GM18499 (cell line): ENCODE measurements around the gene MAP6D1.

ENCODE experiments used
- ATAC-seq: cut with Tn5 transposase; IDR thresholded peaks from one replicate; pipeline ENCODE4 v1.9.1; 2021; ENCODE audit warnings: moderate number of reproducible peaks; ENCODE audit not compliant: insufficient read depth, unreplicated experiment

MAP6D1 gene

DNA sequence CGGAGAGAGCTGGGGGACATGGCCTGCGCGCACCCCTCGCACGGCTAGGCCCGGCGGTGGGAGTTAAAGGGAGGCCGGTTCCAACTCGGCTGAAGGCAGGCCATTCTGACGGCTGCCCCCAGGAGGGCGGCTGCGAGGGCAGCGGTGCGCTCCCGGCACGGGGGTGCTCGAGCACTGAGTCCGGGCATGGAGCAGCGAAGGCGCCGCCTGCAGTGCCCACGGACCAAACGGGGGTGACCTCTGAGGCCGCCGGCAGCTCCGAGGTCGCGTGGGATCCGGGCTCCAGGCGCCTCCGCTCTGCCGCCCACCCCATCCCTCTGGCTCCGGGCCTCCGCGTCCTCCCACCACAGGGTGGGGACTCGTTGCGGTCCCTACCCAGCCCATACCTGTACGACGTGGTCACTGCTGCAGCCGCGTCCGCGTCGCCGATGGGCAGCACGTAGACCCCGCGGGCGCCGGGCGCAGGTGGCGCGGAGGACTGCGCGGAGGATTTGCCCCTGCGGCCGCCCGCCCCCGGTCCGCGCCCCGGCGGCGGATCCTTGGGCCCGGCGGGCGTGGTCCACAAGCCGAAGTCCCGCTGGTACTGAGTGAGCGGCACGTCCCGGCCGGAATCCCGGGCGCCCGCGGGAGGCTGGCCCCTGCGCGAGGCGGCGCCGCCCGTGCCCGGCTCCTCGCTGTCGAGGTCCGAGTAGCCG, 469 bp downstream of the MAP6D1 start:
- no peak for ATAC-seq

DNA sequence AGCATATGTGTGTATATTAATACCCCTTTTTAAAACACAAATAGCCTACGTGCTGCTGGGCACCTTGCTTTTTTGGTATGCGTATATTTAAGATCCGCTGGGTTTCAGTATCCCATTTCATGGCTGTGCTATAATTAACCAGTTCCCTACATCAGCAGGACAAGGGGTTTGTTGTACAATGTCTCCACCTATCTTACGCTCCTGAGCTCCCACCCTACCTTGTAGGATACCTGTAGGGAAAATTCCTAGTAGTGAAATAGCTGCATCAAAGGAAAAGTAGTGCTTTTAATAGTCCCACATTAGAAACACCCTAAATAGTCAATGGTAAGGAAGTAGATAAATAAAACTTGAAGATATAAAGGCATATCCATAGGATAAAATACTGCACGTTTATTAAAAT, 1.4 kb downstream of the MAP6D1 start:
- ATAC-seq: no peak

DNA sequence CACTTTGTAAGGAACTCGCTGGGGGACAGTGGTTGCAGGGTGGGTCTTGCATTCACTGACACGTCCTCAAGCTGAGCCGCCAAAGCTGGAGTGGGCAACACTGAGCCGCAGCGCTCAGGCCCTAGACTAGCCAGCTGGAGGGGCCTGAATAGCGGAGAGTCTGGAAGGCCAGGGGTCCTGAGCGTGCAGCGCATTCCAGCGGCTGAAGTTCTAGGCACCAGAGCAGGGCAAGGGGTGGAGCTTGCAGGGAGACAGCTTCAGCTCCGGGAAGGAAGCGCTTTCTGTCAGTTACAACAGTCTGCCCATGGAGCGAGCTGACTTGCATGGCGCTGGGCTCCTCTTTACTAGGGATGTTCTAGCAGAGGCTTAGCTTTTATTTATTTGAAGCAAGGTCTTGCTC, 2.7 kb downstream of the MAP6D1 start:
- no peak for ATAC-seq

DNA sequence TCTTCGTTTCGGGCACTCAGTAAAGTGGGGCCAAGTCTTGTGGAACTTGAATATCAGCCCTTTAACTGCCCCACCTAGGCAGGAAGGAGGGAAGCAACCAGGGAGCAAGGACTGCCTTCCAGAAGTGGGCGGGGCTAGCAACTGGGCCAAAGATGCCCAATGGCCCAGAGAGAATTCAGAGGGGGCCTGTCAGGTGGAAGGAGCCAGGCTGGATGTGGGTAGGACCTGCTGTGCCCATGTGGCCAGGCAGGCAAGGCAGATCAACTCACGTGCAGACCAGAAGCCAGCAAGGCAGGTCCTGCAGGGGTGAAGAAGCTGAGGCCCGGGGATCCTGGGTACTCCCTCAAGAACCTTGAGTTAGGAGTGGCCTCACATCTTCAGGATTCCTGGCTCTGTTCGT, 5.5 kb downstream of the MAP6D1 start:
- ATAC-seq: no peak

DNA sequence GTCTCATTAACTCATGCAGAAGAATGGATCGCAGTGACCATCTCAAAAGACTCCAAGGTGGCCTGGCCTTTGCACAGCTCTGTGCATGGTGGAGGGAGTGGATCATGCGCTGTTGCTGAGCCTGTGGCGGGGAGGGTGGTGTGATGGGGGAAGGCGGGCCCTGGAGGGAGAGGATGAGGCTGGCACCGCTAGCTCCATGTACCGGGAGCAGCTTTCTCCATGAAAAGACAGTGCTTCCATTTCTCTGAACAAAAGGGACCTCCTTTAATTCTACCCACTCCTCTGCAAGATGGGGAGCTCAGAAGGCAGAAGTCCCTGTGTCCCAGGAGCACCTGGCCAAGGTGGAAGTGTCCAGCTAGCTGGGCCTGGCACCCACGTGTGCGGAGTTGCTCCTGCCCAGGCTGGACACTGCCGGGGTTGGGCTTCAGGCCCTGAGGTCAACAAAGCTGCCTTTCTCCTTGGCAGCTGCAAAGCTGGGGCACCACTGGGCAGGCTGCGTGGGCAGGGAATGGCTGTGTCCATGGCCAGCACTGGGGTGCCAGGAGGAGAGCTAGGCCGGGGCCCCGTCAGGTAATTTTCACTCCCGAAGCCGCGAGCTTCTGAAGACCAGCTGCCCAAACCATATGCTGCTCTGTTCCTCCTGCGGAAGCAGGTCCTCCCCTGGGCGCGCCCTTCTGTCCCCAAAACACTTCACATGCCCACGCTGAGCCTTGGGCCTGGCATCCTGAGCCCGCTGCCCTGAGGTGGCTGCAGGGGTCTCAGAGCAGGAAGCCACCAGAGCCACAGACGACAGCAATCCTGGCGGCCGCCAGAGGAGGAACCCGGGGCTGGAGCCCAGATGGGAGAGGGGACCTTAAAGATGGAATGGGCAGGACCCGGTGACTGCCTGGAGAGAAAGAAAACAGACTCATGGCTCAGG, 6.4 kb downstream of the MAP6D1 start:
- no peak for ATAC-seq

DNA sequence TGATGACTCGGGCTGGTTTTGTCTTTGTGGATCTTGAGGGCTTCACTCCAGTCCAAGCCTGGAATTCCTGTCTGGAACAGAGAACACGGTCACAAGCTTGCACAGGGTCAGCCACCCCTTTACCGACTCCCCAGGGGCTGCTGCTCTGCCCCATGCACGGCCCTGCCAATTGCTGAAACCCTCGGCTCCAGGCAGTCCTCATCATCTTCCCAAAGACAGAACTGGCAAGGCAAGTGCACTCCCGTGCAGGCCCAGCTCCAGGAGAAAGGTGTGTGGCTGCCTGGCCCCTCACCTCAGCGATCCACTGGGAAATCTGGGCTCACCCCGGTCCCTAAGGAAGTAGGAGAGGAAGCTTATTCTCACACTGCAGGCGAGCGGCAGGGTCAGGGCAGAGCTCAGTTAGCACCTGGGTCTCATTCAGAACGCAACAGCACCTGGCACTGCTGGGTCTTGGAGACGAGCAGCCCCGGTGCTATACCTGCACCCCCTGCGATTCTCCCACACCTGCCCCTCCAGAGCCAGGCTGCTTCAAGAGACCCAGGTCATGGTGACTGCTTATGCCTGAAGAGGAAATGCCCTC, 7.2 kb downstream of the MAP6D1 start:
- no peak for ATAC-seq

DNA sequence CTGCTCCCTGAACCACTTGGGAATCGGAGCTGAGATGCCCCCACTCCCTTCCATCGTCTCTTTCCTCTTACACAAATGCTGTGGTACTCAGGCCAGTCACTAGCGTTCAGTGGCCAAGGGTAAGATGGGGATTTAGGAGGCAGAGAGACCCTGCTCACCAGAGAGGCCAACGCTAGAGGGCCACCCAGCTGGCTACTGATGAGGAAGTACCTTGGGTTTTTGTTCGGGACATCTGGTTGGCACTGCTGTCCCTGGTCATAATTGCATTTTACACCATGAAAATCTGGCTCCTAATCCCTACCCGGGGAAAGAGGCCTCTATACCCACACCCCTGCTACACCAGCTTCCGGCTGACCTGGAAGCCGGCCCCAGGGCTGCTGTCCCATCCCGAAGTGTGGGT, 7.7 kb downstream of the MAP6D1 start:
- no peak for ATAC-seq

DNA sequence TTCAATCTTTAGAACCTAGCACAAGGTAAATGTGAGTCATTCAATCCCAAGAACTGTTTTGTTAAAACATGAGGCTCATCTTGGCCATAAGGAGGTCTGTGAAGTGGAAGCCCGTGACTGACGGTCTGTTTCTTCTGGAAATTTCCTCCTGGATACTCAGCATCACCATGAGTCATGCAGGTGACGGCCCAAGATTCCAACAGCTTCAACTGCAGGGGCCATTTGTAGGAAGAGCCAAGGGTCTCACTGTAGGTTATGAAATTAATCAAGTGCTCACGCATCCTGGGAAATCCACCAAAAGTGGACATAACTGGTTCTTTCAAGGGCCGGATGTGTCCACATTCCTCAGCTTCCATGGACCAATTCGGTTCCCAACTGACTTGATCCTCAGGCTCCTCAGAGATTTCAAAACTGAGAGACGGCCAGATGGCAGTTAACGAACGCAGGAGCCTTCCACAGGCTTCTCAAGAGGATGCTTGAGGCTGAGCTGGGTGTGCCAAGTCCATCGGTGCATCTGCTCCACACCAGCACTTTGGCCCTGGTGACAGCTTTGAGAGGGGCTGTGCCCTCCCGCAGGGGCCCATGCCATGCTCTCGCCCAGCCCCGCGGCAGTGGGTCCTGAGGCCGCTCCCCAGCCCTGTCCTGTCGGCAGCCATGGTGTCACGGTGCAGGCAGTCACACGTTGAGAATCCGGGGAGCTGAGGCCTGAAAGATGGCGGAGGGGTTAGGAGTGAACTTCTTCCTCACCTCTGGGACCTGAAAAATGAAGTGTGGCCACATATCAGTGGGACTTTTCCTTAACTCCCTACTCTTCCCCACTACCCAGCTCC, 8.5 kb downstream of the MAP6D1 start:
- no peak for ATAC-seq

DNA sequence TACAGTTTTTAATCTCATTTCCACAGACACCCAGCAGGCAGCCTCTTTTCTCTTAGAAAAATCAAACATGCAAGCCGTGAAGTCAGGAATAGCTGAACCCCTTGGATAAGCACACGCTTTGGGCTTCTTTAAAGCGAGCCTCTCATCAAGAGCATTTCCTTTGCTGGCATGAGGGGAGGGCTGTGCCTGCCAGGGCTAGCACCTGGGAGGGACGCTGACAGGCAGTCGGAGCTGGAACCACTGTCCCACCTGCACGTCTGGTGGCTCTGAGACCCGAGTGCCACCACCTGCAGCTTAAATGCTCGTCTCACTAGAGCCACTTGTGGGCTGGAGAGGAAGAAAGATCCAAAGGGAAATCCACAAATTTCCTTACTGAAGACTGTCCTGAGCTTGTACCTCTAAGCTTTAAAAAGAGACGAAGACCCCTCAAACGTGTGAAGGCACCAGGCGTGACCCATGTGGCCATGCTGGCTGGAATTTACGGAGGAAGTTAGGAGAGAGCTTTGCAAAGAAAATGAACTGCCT, 9.4 kb downstream of the MAP6D1 start:
- no peak for ATAC-seq

DNA sequence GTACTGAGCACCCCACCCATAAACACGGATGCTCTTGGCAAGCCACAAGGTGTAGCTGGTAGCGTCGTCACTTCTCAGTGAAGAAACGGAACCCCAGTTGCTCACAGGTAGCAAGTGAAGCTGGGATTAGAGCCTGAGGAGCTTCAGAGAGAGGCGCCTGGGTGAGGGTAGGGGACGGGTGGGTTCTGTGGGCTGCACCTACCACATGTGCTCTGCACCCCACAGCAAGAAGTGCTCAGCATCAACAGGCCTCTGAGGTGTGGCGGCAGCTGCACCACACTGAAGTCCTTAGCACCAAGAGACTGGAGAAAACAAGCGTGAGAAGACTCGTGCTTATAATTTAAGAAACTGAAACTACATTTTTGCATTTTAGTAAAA, 9.8 kb downstream of the MAP6D1 start:
- ATAC-seq: no peak

DNA sequence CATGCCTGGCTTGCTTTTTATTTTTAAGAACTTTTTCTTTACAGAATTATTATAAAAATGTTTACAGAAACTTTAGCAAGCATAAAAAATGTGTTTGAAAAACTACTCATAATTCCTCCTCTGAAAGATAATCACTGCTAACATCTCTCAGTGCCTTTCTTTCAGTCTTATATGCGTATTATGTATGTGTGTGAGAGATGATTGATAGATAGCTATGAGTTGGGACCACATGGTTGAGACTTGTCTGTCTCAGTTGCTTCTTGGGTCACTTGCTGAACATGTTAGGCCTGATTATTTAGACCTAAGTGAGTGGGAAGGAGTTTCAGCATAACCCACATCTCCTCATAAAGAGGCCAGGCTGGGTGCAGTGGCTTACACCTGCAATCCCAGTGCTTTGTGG, 11.1 kb downstream of the MAP6D1 start:
- ATAC-seq: no peak

DNA sequence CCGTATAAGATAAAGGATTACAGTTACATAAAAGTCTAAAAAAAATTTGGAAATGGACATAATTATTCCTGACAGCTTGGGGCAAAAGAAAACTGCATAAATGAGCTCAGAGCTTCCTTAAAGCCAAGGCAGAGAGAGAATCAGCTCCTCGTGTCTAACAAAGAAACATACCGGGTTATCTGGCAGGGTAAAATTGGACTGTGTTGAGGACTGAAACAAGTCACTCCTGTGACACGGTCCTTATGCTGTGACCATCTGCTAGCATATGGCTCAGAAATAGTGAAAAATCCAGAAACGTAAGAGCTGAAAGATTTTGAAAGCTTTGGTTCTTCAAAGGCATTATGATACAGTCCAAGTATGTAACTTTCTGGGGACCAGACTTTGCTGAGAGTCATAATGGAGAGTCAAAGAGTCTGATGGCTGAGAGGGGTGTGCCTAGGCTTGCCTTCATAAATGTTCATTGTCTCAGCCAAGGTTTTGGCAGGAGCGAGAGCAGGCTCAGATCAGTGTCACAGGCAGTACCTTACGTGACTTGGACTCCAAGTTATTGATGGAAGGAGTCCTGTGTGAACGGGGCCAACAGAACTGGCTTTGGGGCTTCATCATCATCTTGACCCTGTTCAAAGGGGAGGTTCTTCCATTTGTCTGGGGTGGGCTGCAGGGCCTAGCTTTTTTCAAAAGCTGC, 12.5 kb downstream of the MAP6D1 start:
- ATAC-seq: no peak

DNA sequence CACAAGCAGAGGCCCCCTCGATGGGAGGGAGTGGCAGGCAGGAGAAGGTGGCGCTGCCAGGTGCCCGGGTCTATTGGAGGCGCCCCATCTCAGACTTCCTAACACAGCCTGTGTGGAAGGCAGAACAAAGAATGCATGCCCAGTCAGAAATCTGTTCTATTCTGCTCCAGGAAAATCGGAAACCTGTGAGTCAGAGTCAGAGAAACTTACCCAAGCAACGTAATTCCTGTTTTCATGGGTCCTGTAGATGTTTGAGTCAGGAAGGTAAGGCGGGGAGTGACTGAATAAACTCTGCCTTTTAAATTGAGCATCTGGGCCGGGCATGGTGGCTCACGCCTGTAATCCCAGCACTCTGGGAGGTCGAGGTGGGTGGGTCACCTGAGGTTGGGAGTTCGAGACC, 13.7 kb downstream of the MAP6D1 start:
- ATAC-seq: no peak

DNA sequence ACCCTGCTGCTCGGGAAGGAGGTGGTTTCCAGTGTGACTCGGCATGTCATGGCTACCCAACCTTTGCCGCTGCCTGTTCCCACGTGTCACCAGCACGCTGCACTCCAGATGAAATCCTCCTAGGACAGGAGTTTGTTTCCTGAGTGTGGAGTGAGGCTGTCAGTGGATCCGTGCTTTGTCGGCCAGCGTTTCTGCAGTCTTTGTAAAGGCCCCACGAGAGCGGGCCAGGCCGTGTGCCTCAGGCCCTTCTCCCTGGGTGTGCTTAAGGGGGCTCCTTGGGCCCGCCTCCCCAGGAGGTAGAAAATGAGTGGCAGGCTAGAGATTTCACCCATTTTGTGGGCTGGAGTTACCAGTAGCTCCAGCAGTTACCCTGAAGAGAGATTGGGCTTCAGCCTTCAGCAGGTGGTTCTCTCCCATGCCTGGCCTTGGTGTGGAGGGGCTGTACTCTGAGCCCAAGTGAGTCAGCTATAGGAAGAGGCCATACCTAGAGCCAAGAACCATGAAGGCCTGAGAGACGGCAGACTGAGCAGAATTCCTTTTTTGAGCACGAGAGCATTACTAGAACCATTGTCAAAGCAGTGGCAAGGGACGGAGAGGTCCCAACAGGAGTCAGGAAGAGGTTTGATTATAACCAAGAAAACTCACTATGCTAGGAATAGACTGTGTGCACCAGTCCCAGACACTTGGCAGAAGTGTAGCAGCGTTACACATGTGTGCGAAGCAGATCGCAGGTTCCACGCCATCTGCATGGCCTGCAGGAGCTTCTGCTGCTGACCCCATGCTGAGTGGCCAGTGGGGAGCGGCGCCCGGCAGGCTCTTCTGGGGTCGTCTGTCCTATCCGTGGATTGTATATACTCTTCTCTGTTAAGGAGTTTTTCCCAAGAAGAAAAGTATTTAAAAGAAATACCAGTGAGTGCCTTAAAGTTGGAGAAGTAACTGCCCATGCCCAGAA, 14.5 kb downstream of the MAP6D1 start:
- no peak for ATAC-seq

DNA sequence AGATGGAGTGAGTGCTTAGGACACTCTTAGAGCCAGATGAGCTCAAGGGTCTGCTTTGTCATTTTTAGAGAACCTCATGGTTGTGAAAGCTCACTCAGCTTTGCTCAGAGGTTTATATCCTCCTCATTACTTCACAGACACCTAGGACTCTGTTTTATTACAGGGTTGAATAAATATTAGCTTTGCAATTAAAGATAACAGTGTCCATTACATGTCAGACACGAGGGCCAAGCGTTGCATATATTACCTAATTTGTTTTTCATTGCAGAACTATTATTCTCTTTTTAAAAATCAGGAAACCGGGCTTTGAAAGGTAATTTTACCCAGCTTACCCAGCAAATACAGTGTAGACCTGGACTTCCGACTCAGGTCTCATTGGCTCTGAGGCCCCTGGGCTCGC, 16.1 kb downstream of the MAP6D1 start:
- ATAC-seq: no peak

DNA sequence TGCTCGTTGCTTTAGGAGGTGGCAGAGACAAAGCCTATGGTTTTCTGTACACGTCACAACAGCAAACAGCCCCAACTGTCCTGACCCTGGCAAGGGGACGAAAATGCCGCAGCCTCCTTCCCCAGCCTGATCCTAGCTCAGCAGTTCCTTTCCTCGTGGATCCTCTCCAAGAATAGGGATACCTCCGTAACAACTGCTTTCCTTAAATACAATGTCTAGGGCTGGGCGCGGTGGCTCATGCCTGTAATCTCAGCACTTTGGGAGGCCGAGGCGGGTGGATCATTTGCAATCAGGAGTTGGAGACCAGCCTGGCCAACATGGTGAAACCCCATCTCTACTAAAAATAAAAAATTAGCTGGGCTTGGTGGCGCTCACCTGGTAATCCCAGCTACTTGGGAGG, 17.0 kb downstream of the MAP6D1 start:
- no peak for ATAC-seq

DNA sequence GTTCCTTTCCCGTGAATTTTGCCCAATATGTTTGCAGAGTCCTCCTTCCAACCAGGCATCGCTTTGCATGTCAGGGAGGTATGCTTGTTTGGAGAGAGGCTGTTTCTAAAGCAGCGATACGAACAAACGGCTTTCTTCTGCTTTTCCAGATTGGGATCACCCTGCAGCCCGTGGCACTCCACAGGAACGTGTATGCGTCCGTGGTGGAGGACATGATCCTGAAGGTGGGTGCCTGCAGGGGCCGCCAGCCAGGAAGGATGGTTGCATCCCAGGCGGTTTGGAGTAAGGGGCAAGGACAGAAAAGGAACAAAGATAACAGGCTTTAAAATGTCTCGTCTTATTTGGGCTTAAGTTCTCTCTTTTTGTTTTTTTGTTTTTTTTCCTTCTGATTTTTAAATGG, 17.5 kb downstream of the MAP6D1 start:
- no peak for ATAC-seq

DNA sequence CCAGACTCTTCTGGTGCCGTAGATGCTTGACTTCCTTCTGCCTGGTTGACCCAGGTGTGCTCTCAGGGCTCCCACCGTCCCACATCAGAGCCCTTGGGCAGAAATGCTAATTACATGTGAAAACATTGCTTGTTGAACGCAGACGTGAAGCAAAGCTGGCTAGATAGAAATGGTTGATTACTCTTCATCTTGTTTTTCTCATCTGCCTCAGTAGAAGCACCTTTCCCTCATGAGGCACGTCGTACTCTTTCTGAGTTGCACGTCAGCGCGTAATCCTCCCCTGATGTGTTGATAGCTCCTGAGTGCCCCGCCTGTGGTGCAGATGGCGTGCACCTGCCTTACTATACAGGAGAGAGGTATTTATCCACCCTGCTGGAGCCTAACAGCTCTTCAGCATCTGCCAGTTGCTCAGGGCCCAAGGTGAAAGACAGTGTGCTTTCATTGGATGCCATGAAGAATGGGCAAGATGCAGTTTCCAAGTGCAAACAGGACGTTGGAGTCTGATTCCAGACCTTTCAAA, 18.1 kb downstream of the MAP6D1 start:
- ATAC-seq: no peak

DNA sequence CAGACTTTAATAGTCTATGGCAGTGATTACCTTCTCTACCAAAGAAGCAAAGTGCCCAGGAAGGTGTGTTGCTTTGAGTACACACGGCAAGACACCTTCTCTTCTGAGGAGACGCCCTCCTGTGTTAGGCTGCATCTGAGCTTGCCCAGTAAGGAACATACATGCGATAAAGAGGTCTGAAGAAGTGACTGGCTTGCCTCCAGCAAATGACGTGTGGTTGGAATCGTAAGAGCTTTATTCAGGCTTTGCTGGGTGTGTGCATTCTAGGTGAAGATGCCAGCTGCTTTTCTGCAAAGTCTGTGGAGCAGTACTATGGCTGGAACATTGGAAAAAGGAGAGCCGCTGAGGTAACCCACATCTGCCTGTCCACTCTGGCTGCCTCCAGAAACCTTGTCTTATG, 22.4 kb downstream of the MAP6D1 start:
- no peak for ATAC-seq
